ENCODE results near the gene ANKH. TPM values are rescaled to one million over a fixed set of nuclear protein-coding genes. Genes with fewer than 3 reads are reported as not detected.

Gene ANKH
- total and polyA plus RNA-seq, 2 experiments from 2014 or later, result 27.6 to 29.9 TPM

DNA sequence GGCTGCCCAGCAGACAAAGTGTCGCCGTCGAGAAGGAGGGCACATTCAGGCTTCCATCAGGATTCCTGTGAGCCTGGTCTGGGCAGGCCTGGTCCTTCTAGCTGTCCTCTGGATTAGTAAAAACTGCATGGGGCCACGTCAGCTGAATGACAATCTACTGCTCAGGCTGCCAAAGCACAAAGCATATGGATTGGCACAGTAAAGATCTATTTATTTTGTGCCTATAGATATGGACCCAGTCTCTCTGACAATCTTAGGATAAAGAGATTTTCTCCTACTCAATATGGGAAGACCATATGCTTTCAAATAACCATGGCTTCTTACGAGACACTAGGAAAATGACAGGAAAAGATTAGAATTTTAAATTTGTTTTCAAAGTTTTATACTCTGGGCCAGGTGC, 24.1 kb downstream of the ANKH start:
- H3K4me3 ChIP-seq, result no peak overlapping the region
- H3K27me3 ChIP-seq, result no peaks in the 10 kb centered on the region

DNA sequence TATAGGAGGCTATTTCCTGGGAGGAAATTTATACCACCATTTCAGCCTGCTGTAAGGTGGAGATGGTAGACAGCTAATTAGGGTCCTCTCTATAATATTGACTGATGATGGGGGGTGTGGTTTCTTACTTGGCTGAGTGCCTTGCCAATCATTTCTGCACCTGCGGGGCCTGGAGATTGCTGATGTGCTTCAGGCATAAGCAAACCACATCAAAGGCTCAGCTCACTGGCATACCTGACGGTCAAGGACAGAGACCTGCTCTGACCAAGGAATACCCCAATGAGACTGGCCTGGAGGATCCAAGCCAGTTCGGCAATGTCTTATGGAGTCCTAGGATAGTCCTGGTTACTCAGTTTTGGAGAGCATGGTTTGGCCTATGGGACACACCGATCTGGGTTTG, 29.5 kb downstream of the ANKH start:
- H3K27me3 ChIP-seq, result no peaks in the 10 kb centered on the region
- no peak overlapping the region for H3K4me3 ChIP-seq
- H3K27ac ChIP-seq, result no peak overlapping the region
- TF ChIP-seq EZH2 (IDR thresholded peaks at IDR 0.05; ENCODE audit: borderline replicate concordance) (no peak), EZH2phosphoT487 (IDR thresholded peaks at IDR 0.05; ENCODE audit: low read depth, severe bottlenecking, unreplicated experiment) (no peak)
- TF ChIP-seq, protein P1, sequence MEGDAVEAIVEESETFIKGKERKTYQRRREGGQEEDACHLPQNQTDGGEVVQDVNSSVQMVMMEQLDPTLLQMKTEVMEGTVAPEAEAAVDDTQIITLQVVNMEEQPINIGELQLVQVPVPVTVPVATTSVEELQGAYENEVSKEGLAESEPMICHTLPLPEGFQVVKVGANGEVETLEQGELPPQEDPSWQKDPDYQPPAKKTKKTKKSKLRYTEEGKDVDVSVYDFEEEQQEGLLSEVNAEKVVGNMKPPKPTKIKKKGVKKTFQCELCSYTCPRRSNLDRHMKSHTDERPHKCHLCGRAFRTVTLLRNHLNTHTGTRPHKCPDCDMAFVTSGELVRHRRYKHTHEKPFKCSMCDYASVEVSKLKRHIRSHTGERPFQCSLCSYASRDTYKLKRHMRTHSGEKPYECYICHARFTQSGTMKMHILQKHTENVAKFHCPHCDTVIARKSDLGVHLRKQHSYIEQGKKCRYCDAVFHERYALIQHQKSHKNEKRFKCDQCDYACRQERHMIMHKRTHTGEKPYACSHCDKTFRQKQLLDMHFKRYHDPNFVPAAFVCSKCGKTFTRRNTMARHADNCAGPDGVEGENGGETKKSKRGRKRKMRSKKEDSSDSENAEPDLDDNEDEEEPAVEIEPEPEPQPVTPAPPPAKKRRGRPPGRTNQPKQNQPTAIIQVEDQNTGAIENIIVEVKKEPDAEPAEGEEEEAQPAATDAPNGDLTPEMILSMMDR (IDR thresholded peaks at IDR 0.05; ENCODE audit: poor library complexity), result no peak
- 91% methylated on average over 4 of the region's 4 CpGs for WGBS (ENCODE audit: low lambda C conversion rate, missing lambda C conversion rate)
- H3K9me2 ChIP-seq (replicated peaks; ENCODE audit: insufficient read depth), result no peaks in the 10 kb centered on the region
- no peak for DNase-seq (ENCODE audit: low spot score)
- no peaks in the 10 kb centered on the region for H3K4me1 ChIP-seq (ENCODE audit: insufficient read depth)
- H3K79me2 ChIP-seq, result peaks cover 4% of the 10 kb centered on the region
- H2AFZ ChIP-seq, result no peak overlapping the region
- no peaks in the 10 kb centered on the region for H3K9me3 ChIP-seq (ENCODE audit: low read depth)
- H3K36me3 ChIP-seq (replicated peaks; ENCODE audit: insufficient read depth, low read depth), result no peaks in the 10 kb centered on the region
- H3K4me2 ChIP-seq, result no peak overlapping the region
- no peaks in the 10 kb centered on the region for H4K20me1 ChIP-seq (ENCODE audit: insufficient read depth, poor library complexity, severe bottlenecking)

More for the DNA sequence above, 24.1 kb downstream of the ANKH start:
- WGBS (ENCODE audit: low lambda C conversion rate, missing lambda C conversion rate), result 98% methylated on average over 5 of the region's 5 CpGs
- no peak overlapping the region for H3K27ac ChIP-seq
- no peak for DNase-seq (ENCODE audit: low spot score)
- H3K9me3 ChIP-seq (ENCODE audit: low read depth), result no peaks in the 10 kb centered on the region
- H3K9me2 ChIP-seq (replicated peaks; ENCODE audit: insufficient read depth), result no peaks in the 10 kb centered on the region
- TF ChIP-seq, protein P1 (IDR thresholded peaks at IDR 0.05; ENCODE audit: poor library complexity), result no peak
- TF ChIP-seq EZH2phosphoT487 (IDR thresholded peaks at IDR 0.05; ENCODE audit: low read depth, severe bottlenecking, unreplicated experiment) (no peak), EZH2 (IDR thresholded peaks at IDR 0.05; ENCODE audit: borderline replicate concordance) (no peak)
- H4K20me1 ChIP-seq (ENCODE audit: insufficient read depth, poor library complexity, severe bottlenecking), result no peaks in the 10 kb centered on the region
- peaks cover 23% of the 10 kb centered on the region for H3K4me1 ChIP-seq (ENCODE audit: insufficient read depth)
- H3K4me2 ChIP-seq, result no peak overlapping the region
- H2AFZ ChIP-seq, result no peak overlapping the region
- peaks cover 4% of the 10 kb centered on the region for H3K79me2 ChIP-seq
- no peaks in the 10 kb centered on the region for H3K36me3 ChIP-seq (replicated peaks; ENCODE audit: insufficient read depth, low read depth)

DNA sequence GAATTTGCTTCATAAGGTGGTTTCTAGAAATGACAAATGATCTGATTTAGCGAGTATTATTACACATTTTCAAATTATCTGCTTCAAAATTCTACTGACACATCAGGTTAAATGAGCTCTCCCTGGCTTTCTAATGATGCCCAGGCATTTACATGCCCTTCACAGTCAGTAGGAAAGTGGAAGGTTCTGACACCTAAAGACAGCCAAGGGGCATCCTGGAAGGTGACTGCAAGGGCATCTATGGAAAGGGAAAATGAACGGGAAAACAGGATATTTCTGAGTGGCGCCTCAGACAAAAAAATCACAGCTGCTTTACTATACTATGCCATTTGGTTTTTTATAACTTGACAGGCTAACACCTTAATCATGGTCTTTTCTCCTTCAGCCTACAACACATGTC, 31.0 kb downstream of the ANKH start:
- Histone ChIP-seq H3K4me3 (no peak overlapping the region), H2AFZ (no peak overlapping the region), H3K36me3 (replicated peaks; ENCODE audit: insufficient read depth, low read depth) (no peaks in the 10 kb centered on the region), H3K4me1 (ENCODE audit: insufficient read depth) (no peaks in the 10 kb centered on the region), H4K20me1 (ENCODE audit: insufficient read depth, poor library complexity, severe bottlenecking) (no peaks in the 10 kb centered on the region), H3K4me2 (no peak overlapping the region), H3K27ac (no peak overlapping the region), H3K9me2 (replicated peaks; ENCODE audit: insufficient read depth) (no peaks in the 10 kb centered on the region), H3K9me3 (ENCODE audit: low read depth) (no peaks in the 10 kb centered on the region), H3K79me2 (no peaks in the 10 kb centered on the region), H3K27me3 (no peaks in the 10 kb centered on the region)
- 93% methylated on average over 3 of the region's 3 CpGs for WGBS (ENCODE audit: low lambda C conversion rate, missing lambda C conversion rate)
- TF ChIP-seq, protein P1 (IDR thresholded peaks at IDR 0.05; ENCODE audit: poor library complexity), result no peak
- TF ChIP-seq EZH2 (IDR thresholded peaks at IDR 0.05; ENCODE audit: borderline replicate concordance) (no peak), EZH2phosphoT487 (IDR thresholded peaks at IDR 0.05; ENCODE audit: low read depth, severe bottlenecking, unreplicated experiment) (no peak)
- no peak for DNase-seq (ENCODE audit: low spot score)
